Keratinocyte (primary cell): ENCODE measurements around the gene SNPH. TPM values are rescaled to one million over a fixed set of nuclear protein-coding genes. Genes with fewer than 3 reads are reported as not detected.

Experiments
- DNase-seq: peaks from one replicate; pipeline ENCODE4 v3.0.0-alpha.2; 2011; ENCODE audit warnings: low read depth, missing footprints, low spot score
- FAIRE-seq: peaks from 2 replicates; lab custom pipeline; 2011; peaks lifted over from hg19 to GRCh38; lab: Jason Lieb, UNC
- H2AFZ ChIP-seq: 2 replicates; pipeline ENCODE4 v1.6.0; 2012; ENCODE audit warnings: low read length, control low read depth, inconsistent platforms; ENCODE audit not compliant: control insufficient read depth
- H3K27ac ChIP-seq: 2 replicates; pipeline ENCODE4 v1.5.1; 2011; ENCODE audit warnings: low read length; ENCODE audit not compliant: control insufficient read depth, insufficient read depth
- H3K27me3 ChIP-seq: 3 replicates; pipeline ENCODE4 v1.6.0; 2011; ENCODE audit warnings: low read length; ENCODE audit not compliant: control insufficient read depth, insufficient read depth; ENCODE audit errors: extremely low read depth
- H3K36me3 ChIP-seq, 2 experiments: 2 replicates in 1 of 2; 3 replicates in 1 of 2; pipeline ENCODE4 v1.5.1; 2011; ENCODE audit warnings: low read length in 2 of 2, mild to moderate bottlenecking in 1 of 2; ENCODE audit not compliant: control insufficient read depth in 2 of 2, insufficient read depth in 2 of 2; ENCODE audit errors: extremely low read depth in 1 of 2
- H3K4me1 ChIP-seq: 3 replicates; pipeline ENCODE4 v1.5.1; 2011; ENCODE audit warnings: low read length; ENCODE audit not compliant: control insufficient read depth, insufficient read depth; ENCODE audit errors: extremely low read depth
- H3K4me2 ChIP-seq: 3 replicates; pipeline ENCODE4 v1.6.0; 2011; ENCODE audit warnings: low read depth, low read length; ENCODE audit not compliant: control insufficient read depth, insufficient read depth; ENCODE audit errors: extremely low read depth
- H3K4me3 ChIP-seq, 3 experiments: fragments of 200-600 bp in 1 of 3; sonication (generic) in 1 of 3; 2 replicates in 2 of 3; 3 replicates in 1 of 3; pipeline ENCODE4 v1.5.1; 2011 to 2016; ENCODE audit warnings: low read length in 3 of 3, mild to moderate bottlenecking in 3 of 3, control low read depth in 2 of 3, inconsistent platforms in 1 of 3, low read depth in 1 of 3, mixed read lengths in 1 of 3, mixed run types in 1 of 3, moderate library complexity in 1 of 3; ENCODE audit not compliant: control insufficient read depth in 2 of 3, insufficient read depth in 2 of 3; ENCODE audit errors: extremely low read depth in 1 of 3
- H3K79me2 ChIP-seq: 2 replicates; pipeline ENCODE4 v1.6.0; 2012; ENCODE audit warnings: low read length; ENCODE audit not compliant: control insufficient read depth, insufficient read depth
- H3K9ac ChIP-seq: 3 replicates; pipeline ENCODE4 v1.6.0; 2011; ENCODE audit warnings: low read length; ENCODE audit not compliant: control insufficient read depth, insufficient read depth; ENCODE audit errors: extremely low read depth
- H3K9me1 ChIP-seq: 3 replicates; pipeline ENCODE4 v1.6.0; 2011; ENCODE audit warnings: low read length; ENCODE audit not compliant: control insufficient read depth, insufficient read depth; ENCODE audit errors: extremely low read depth
- H3K9me3 ChIP-seq: 2 replicates; pipeline ENCODE4 v1.5.1; 2012; ENCODE audit warnings: low read depth, low read length; ENCODE audit not compliant: control insufficient read depth
- H4K20me1 ChIP-seq: 3 replicates; pipeline ENCODE4 v1.6.0; 2011; ENCODE audit warnings: low read length; ENCODE audit not compliant: control insufficient read depth, insufficient read depth; ENCODE audit errors: extremely low read depth
- EZH2 ChIP-seq: IDR thresholded peaks from one replicate; pipeline ENCODE4 v1.6.1; 2012; ENCODE audit warnings: inconsistent platforms, mild to moderate bottlenecking, low read length, moderate library complexity
- dilution Hi-C: fragments of 300-500 bp; cut with MboI; formaldehyde crosslinking; loops from one replicate; pipeline ENCODE4 v1.7.0; 2020; ENCODE audit warnings: low sequenced_read_pairs; ENCODE audit not compliant: extremely low pct_ligation_motif_present
- polyA plus RNA-seq, 5 experiments: library from polyadenylated mRNA; depleted of rRNA in 3 of 5; stranded (reverse) in 3 of 5; stranded (forward) in 1 of 5; unstranded in 1 of 5; fragments of >200 nt; gene quantifications; 1 replicate in 1 of 5; 2 replicates in 3 of 5; 3 replicates in 1 of 5; pipeline versions ENCODE4 v1.2.1 to v1.2.3, GENCODE V29; 2011 to 2012; ENCODE audit warnings: missing spikeins in 2 of 5, low read depth in 1 of 5, low replicate concordance in 1 of 5
- TF ChIP-seq, protein P1 (sequence below), 3 experiments: IDR thresholded peaks in 1 of 3; conservative IDR thresholded peaks in 1 of 3; optimal IDR thresholded peaks in 1 of 3; 2 replicates in 2 of 3; 3 replicates in 1 of 3; pipeline versions ENCODE3 to v1.5.1; 2011; ENCODE audit warnings: low read length in 3 of 3, mild to moderate bottlenecking in 3 of 3, moderate library complexity in 2 of 3, control low read depth in 1 of 3, inconsistent platforms in 1 of 3; ENCODE audit not compliant: insufficient read depth in 2 of 3; ENCODE audit errors: extremely low read depth in 1 of 3

Gene SNPH
- polyA plus RNA-seq, 1 donor (not counting 4 experiments of a cell fraction or from before 2014, with no cell fraction given) = 1.3 TPM

DNA sequence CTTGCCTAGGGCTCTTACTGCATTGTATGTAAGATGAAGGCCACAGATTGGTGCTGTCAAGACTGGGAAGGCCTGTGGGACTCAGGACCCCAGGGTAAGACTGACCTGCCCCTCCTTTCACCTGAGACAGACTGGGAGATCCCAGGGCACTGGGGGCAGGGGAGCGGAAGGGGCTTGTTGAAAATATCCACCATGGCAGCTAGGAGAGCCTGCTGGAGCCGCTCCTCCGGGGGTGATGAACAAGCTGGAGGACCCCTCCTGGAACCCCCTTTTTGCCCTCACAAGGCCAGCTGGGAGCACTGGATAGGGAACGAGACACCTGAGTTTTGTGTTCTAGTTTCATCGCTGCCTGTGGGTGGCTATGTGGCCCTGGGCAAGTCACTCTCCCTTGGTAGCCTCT is 72.0 kb downstream of the SNPH start:
- no peak overlapping the region for H3K4me2 ChIP-seq

DNA sequence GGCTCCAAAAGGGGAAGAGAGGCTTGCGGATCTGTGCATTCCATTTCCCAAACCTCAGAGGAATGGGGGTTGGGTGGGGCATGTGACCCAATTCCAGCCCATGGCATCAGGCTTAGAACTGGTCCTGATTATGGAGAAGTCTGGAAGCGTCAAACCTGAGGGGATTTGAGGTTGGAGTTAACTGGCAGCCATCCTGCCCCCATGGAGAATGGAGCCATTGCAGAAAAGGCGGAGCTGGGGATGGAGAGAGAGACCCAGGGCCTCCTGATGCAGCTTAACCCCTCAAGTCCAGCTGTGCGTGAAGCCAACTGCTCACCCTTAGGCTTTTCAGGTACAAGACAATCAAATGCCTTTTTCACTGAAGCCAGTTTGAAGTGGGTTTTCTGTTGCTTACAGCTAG is 72.7 kb downstream of the SNPH start:
- H3K4me2 ChIP-seq = no peak overlapping the region
- DNase-seq (no peak), FAIRE-seq (no peak)
- dilution Hi-C loops = no loop called here
- no peak overlapping the region for H3K27ac ChIP-seq
- H3K4me3 ChIP-seq = no peak overlapping the region
- peaks cover 4% of the 10 kb centered on the region for H3K79me2 ChIP-seq
- no peak overlapping the region for H3K9ac ChIP-seq
- no peaks in the 10 kb centered on the region for H3K9me3 ChIP-seq
- H3K36me3 ChIP-seq = peaks cover 0 to 9% of the 10 kb centered on the region in 2 experiments
- H3K27me3 ChIP-seq = no peaks in the 10 kb centered on the region
- TF ChIP-seq, protein P1, sequence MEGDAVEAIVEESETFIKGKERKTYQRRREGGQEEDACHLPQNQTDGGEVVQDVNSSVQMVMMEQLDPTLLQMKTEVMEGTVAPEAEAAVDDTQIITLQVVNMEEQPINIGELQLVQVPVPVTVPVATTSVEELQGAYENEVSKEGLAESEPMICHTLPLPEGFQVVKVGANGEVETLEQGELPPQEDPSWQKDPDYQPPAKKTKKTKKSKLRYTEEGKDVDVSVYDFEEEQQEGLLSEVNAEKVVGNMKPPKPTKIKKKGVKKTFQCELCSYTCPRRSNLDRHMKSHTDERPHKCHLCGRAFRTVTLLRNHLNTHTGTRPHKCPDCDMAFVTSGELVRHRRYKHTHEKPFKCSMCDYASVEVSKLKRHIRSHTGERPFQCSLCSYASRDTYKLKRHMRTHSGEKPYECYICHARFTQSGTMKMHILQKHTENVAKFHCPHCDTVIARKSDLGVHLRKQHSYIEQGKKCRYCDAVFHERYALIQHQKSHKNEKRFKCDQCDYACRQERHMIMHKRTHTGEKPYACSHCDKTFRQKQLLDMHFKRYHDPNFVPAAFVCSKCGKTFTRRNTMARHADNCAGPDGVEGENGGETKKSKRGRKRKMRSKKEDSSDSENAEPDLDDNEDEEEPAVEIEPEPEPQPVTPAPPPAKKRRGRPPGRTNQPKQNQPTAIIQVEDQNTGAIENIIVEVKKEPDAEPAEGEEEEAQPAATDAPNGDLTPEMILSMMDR (optimal IDR thresholded peaks at IDR 0.05 in 1 of 3, IDR thresholded peaks at IDR 0.05 in 1 of 3, conservative IDR thresholded peaks at IDR 0.05 in 1 of 3; ENCODE audit: extremely low read depth in 1 of 3, insufficient read depth in 2 of 3, low read length in 3 of 3) = no peak
- no peak for TF ChIP-seq EZH2
- no peak overlapping the region for H2AFZ ChIP-seq
- peaks cover 27% of the 10 kb centered on the region for H3K4me1 ChIP-seq
- H4K20me1 ChIP-seq = peaks cover 5% of the 10 kb centered on the region
- peaks cover 3% of the 10 kb centered on the region for H3K9me1 ChIP-seq

More for the DNA sequence above, 72.0 kb downstream of the SNPH start:
- TF ChIP-seq, protein P1 (optimal IDR thresholded peaks at IDR 0.05 in 1 of 3, IDR thresholded peaks at IDR 0.05 in 1 of 3, conservative IDR thresholded peaks at IDR 0.05 in 1 of 3; ENCODE audit: extremely low read depth in 1 of 3, insufficient read depth in 2 of 3, low read length in 3 of 3) = no peak
- no peak for TF ChIP-seq EZH2
- no peaks in the 10 kb centered on the region for H3K9me3 ChIP-seq
- no peak overlapping the region for H3K27ac ChIP-seq
- H3K4me3 ChIP-seq = no peak overlapping the region
- H3K9ac ChIP-seq = no peak overlapping the region
- dilution Hi-C loops = no loop called here
- peaks cover 11% of the 10 kb centered on the region for H3K79me2 ChIP-seq
- H3K36me3 ChIP-seq = peaks cover 3 to 11% of the 10 kb centered on the region in 2 experiments
- peaks cover 3% of the 10 kb centered on the region for H3K9me1 ChIP-seq
- DNase-seq (no peak), FAIRE-seq (no peak)
- no peaks in the 10 kb centered on the region for H3K27me3 ChIP-seq
- peaks cover 5% of the 10 kb centered on the region for H4K20me1 ChIP-seq
- no peak overlapping the region for H2AFZ ChIP-seq
- H3K4me1 ChIP-seq = peaks cover 27% of the 10 kb centered on the region
